BJ (cell line): ENCODE data around the gene HOMER3. TPM values are rescaled to one million over a fixed set of nuclear protein-coding genes. Genes with fewer than 3 reads are reported as not detected.
A peak's percentile ranks its signal among the peaks of the same experiment; 100 is the strongest.

ENCODE experiments used
- CTCF ChIA-PET: fragments of 350-600 bp; formaldehyde crosslinking; extraction: SDS; loops from one replicate; lab custom pipeline; 2021; ENCODE audit warnings: antibody characterized with exemption, inconsistent platforms; lab: Yijun Ruan, JAX
- POLR2A ChIA-PET: fragments of 300-600 bp; sonication (Branson Sonifier 250); formaldehyde crosslinking; extraction: SDS; loops from one replicate; lab custom pipeline; 2021; ENCODE audit warnings: antibody characterized with exemption; lab: Charles Lee
- DNase-seq: peaks from one replicate; pipeline ENCODE4 v3.0.0-alpha.2; 2011; ENCODE audit warnings: low read depth
- H3K27me3 ChIP-seq: 2 replicates; pipeline ENCODE4 v1.6.0; 2011; ENCODE audit warnings: low read length; ENCODE audit not compliant: control insufficient read depth, insufficient read depth
- H3K36me3 ChIP-seq: 2 replicates; pipeline ENCODE4 v1.5.1; 2011; ENCODE audit warnings: low read length; ENCODE audit not compliant: control insufficient read depth, insufficient read depth
- H3K4me3 ChIP-seq: 2 replicates; pipeline ENCODE4 v1.5.1; 2011; ENCODE audit warnings: low read depth, mild to moderate bottlenecking, control low read depth, low read length
- CTCF ChIP-seq: IDR thresholded peaks from 2 replicates; pipeline ENCODE4 v1.5.1; 2011; ENCODE audit warnings: low read depth, mild to moderate bottlenecking, control low read depth, inconsistent platforms, low read length, moderate library complexity; ENCODE audit not compliant: insufficient read depth
- polyA plus RNA-seq: library from polyadenylated mRNA; depleted of rRNA; stranded (reverse); fragments of >200 nt; gene quantifications from 2 replicates; pipeline ENCODE4 v1.2.3, GENCODE V29; 2011

The HOMER3 gene
- polyA plus RNA-seq, 1 experiment: 55.3 TPM

- Histone ChIP-seq H3K4me3 (no peak overlapping the region), H3K27me3 (no peaks in the 10 kb centered on the region), H3K36me3 (peaks cover 3% of the 10 kb centered on the region; the same call in 1 of the 2 replicates)
- ChIA-PET POLR2A (no interaction called here), CTCF (interaction anchor here (3.3 kb wide), 1 partner anchor 40 kb away, joined by 11 read pairs; no protein-coding TSS in a partner anchor)
- no peak for DNase-seq
- TF ChIP-seq CTCF: no peak
Observed at GRCh38 chr19:18946335-18946734, 5.3 kb upstream of the HOMER3 start.

- Histone ChIP-seq H3K4me3 (no peak overlapping the region), H3K27me3 (no peaks in the 10 kb centered on the region), H3K36me3 (peaks cover 3% of the 10 kb centered on the region; the same call in 1 of the 2 replicates)
- ChIA-PET POLR2A (no interaction called here), CTCF (interaction anchor here (1.1 to 3.3 kb wide), 2 partner anchors 39 to 41 kb away, joined by 6 to 11 read pairs; no protein-coding TSS in a partner anchor)
- TF ChIP-seq CTCF: no peak
- no peak for DNase-seq
Observed at GRCh38 chr19:18945297-18945696, 4.3 kb upstream of the HOMER3 start.

GRCh38 chr19:18943465-18943864, 2.4 kb upstream of the HOMER3 start:
- Histone ChIP-seq H3K27me3 (no peaks in the 10 kb centered on the region), H3K36me3 (peaks cover 4% of the 10 kb centered on the region; the same call in 1 of the 2 replicates), H3K4me3 (no peak overlapping the region)
- DNase-seq: no peak
- CTCF ChIA-PET: interaction anchor here (0.7 to 1.0 kb wide), 2 partner anchors 13 to 43 kb away, joined by 3 read pairs; no protein-coding TSS in a partner anchor
- TF ChIP-seq CTCF: no peak
- POLR2A ChIA-PET: no interaction called here

DNA sequence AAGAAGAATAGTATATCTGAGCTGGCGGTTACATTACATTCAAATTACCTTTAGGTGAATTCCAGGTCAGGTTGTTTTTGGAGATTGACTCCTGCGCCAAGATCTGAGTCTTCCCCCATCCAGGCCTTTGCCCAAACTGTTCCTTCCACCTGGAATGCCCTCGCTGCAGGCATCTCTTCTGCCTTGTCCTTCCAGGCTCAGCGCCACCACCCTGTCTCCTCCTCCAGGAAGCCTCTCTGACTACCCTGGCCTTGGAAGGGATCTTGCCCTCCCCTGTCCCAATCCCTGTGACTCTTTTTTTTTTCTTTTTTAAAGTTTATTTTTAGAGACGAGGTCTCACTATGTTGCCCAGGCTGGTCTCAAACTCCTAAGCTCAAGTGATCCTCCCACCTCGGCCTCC, 1.7 kb upstream of the HOMER3 start:
- no peak for DNase-seq
- no peak overlapping the region for H3K4me3 ChIP-seq
- no peak for TF ChIP-seq CTCF
- H3K27me3 ChIP-seq: no peaks in the 10 kb centered on the region
- peaks cover 4% of the 10 kb centered on the region; the same call in 1 of the 2 replicates for H3K36me3 ChIP-seq
- CTCF ChIA-PET: interaction anchor here (3.5 kb wide), 1 partner anchor 44 kb away, joined by 12 read pairs; no protein-coding TSS in a partner anchor
- POLR2A ChIA-PET: no interaction called here

DNA sequence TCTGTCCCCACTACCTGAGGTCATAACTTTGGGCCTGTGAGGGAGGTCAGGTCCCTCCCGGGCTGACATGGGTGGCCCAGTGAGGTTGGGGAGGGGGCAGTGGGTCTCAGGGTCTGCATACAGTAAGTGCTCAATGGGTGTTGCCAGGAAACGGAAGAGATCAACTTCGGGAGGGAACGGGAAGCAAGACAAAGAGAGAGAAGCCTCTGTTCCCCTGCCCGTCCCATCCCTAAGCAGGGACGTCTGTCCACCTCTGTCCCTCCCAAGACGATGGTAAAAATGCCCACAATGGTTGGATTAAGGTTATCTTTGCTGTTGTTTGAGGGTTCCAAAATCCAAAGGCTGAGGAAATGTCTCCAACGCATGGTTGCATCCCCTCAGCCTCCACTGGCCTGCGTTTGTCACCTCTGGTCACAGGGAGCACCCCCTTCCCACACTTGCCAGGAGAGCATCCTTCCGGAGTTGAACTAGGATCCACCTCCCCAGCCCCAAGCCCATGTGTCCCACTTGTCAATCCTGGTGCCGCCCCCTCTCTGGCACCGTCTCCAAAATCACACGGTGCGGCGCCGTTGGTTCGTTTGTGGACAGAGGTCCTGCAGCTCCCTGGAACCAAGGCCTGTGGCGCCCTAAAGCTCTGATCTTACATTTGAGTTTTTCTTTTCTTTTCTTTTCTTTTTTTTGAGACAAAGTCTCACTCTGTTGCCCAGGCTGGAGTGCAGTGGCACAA, 774 bp upstream of the HOMER3 start:
- no peak for DNase-seq
- POLR2A ChIA-PET: no interaction called here
- TF ChIP-seq CTCF: no peak
- H3K4me3 ChIP-seq: peak overlapping the region; percentile 34
- CTCF ChIA-PET: interaction anchor here (3.5 kb wide), 1 partner anchor 45 kb away, joined by 12 read pairs; no protein-coding TSS in a partner anchor
- no peaks in the 10 kb centered on the region for H3K27me3 ChIP-seq
- H3K36me3 ChIP-seq: peaks cover 4% of the 10 kb centered on the region; the same call in 1 of the 2 replicates
